Adipose tissue (tissue), 3 donors: ENCODE data around the gene SPTY2D1. TPM values are rescaled to one million over a fixed set of nuclear protein-coding genes. Genes with fewer than 3 reads are reported as not detected.

Source experiments
- H3K27ac ChIP-seq: one replicate; pipeline ENCODE4 v1.5.1; 2013; ENCODE audit warnings: low read depth, low read length
- WGBS, 3 donors: extraction: QIAGEN DNeasy Blood & Tissue Kit; methylation state at CpG; one replicate each; pipeline ENCODE4 v1.1.7; 2013; 5-methylcytosine and 5-hydroxymethylcytosine counted together
- polyA plus RNA-seq, 3 donors: library from polyadenylated mRNA; stranded (reverse); fragments of 200-250 nt; gene quantifications; one replicate each; pipeline ENCODE4 v1.2.3, GENCODE V29; 2013
- donor health status: healthy with polysubstance abuse.
- donor health status: Bipolar disorder and iron deficiency.
- donor health status: healthy.

Gene SPTY2D1
- polyA plus RNA-seq, 3 donors, result 4.0 to 12.4 (median 7.6) TPM

DNA sequence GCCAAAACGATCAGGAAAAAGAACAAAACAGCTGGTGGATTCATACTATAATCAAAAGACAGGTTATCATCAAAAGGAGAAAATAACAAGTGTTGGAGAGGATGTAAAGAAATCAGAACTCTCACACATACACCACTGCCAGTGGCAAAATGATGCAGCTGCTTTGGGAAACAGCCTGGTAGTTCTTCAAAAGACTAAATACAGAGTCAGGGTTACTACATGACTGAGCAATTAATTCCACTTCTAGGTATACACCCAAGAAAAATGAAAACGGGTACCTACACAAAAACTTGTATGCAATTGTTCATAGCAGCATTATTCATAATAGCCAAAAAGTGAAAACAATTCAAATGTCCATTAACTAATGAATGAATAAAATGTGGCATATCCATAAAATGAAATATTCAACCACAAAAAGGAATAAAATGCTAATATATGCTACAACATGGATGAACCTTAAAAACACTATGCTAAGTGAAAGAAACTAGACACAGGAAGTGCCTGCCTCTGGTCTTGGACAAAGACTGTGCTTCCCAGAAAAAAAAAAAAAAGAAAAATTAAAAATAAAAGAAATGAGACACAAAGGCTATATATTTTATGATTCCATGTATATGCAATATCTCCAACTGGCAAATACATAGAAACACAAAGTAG is 53.9 kb downstream of the SPTY2D1 start:
- H3K27ac ChIP-seq, result no peak overlapping the region
- 78 to 82% (median 81%) methylated on average over 2 of the region's 2 CpGs for WGBS, 3 donors

DNA sequence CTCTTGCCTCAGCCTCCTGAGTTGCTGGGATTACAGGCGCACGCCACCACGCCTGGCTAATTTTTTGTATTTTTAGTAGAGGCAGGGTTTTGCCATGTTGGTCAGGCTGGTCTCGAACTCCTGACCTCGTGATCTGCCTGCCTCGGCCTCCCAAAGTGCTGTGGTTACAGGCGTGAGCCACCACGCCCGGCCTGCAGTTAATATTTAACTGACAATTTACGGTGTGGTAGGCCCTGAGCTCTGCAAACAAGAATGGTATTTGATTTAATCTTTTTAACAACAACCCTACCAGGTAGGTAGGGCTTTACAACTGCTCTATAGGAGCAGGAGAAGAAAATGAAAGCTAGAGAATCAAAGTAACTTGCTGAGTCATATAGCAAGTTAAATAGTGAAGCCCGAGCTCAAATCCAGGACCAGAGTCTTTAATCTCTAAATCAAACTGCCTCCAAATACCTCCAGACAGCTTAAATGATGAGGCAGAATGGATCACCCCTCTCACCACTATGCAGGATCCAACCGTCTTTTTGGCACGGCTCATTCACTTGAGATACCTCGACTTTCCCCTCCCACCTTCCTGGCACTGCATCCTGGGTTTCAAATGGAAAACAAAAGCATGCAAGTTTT is 55.1 kb downstream of the SPTY2D1 start:
- WGBS, 3 donors, result 77 to 83% (median 80%) methylated on average over 14 of the region's 14 CpGs
- no peak overlapping the region for H3K27ac ChIP-seq

DNA sequence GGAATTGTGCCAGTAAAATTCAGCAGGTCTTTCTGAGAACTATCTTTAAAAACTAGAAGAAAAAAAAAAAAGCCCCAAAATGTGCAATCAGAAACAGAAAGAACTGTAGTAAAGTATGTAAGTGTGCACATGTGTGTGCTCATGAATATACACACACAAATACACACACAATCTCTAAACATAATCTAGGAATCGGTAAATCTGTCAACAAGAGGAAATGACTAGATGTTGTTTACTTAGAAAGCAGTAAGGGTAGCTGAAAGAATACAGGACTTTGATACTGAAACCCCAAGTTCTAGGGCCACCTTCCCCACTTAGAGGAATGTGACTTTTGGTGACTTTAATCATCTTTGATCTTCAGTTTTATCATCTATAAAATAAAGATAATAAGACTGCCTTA is 58.8 kb downstream of the SPTY2D1 start:
- WGBS, 3 donors, result 48 to 83% (median 64%) methylated on average over 1 of the region's 1 CpG

DNA sequence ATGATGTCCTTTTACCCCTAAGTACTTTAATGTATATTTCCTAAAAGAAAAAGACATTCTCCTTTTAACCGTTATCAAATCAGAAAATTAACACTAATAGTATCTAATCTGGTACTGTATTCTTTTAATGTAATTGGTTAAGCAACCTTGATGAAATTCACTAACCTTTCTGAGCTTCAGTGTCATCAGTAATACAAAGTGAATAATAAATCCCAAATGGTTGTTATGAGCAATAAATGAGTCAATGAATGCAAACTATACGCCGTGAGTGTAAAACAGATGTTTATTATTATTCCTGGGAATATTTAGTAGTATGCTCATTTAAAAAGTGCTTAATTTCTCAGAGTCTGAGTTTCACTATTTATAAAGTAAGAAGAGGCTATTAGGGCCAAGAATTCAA is 67.1 kb downstream of the SPTY2D1 start:
- no peak overlapping the region for H3K27ac ChIP-seq
- 92 to 95% (median 93%) methylated on average over 3 of the region's 3 CpGs for WGBS, 3 donors

More for the DNA sequence above, 58.8 kb downstream of the SPTY2D1 start:
- no peak overlapping the region for H3K27ac ChIP-seq

DNA sequence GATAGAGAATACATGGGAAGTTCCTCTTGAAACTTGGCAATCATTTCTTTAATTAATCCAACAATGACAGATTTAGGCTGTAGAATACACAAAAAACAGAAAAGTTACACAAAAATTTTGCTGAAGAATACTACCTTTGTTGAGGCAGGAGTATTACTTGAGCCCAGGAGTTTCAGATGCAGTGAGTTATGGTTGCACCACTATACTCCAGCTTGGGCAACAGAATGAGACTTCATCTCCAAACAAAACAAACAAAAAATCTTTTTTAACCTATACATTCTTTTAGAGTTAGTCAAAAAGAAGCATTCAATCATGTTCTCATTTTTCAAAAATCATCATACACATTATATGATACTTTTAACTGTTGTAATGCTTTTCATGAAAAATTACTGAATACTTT is 67.7 kb downstream of the SPTY2D1 start:
- no peak overlapping the region for H3K27ac ChIP-seq

DNA sequence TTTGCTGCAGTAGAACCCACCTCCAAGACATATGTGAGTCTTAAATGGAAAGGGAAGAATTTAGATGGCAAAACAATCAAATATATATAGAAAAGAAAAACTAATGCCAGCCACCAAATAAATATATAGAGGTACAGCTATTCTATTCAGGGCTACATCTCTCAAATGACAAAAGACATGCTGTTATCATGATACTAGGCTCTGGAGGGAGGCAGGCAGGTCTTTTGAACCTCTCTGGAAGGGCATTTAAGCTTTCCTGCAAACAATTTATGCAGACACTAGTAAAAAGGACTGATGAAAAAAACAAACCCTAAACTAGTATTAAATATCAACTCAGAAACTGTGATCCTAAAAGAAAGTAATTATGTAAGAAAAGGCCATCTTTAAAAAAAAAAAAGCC is 70.0 kb downstream of the SPTY2D1 start:
- no peak overlapping the region for H3K27ac ChIP-seq

DNA sequence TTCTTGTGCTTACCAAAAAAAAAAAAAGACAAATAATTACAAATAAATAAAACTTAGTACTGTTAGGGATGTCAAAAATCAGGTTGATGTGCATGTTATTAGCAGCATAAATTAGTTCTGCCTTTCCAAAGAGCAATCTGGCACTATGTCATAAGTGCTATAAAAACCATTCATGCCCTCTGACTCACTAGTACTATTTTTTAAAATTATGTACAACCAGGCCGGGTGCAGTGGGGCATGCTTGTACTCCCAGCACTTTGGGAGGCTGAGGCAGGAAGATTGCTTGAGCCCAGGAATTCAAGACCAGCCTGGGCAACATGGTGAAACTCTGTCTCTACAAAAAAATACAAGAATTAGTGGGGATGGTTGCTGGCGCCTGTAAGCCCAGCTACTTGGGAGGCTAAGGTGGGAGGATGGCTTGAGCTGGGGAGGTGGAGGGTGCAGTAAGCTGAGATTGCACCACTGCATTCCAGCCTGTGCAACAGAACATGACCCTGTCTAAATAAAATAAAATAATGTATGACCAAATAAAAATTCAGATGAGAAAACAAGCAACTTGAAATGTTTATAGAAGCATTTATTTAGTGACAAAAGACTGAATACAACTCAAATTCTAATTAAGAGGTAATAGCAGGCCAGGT is 70.9 kb downstream of the SPTY2D1 start:
- H3K27ac ChIP-seq, result no peak overlapping the region
- 85 to 86% (median 86%) methylated on average over 2 of the region's 2 CpGs for WGBS, 3 donors

Other genes starting within 250 kb of the SPTY2D1 start
- gene LDHA, start 239.8 kb downstream of the SPTY2D1 start, polyA plus RNA-seq, result 100 to 1,000 TPM; 206 to 989 (median 582) TPM
- gene LDHC, start 222.0 kb downstream of the SPTY2D1 start, polyA plus RNA-seq, result 1 to 10 TPM in 2 of 3 donors, not detected in 1; 1.0 to 1.6 TPM
- not detected for gene LDHAL6A, start 178.5 kb downstream of the SPTY2D1 start, polyA plus RNA-seq
- gene TSG101, start 107.4 kb downstream of the SPTY2D1 start, polyA plus RNA-seq, result 10 to 100 TPM; 33.9 to 49.2 (median 43.5) TPM
- gene UEVLD, start 45.6 kb downstream of the SPTY2D1 start, polyA plus RNA-seq, result 10 to 100 TPM in 2 of 3 donors, 1 to 10 TPM in 1; 4.1 to 10.3 (median 10.1) TPM
- 1 to 10 TPM in 2 of 3 donors, under 1 TPM in 1; 0.90 to 2.8 (median 1.1) TPM for gene MISFA, start 34.6 kb downstream of the SPTY2D1 start, polyA plus RNA-seq
- 1 to 10 TPM; 1.2 to 2.5 (median 1.5) TPM for gene TMEM86A, start 64.4 kb upstream of the SPTY2D1 start, polyA plus RNA-seq
- gene IGSF22, start 91.8 kb upstream of the SPTY2D1 start, polyA plus RNA-seq, result under 1 TPM; 0.11 to 0.30 (median 0.27) TPM
- gene PTPN5, start 157.5 kb upstream of the SPTY2D1 start, polyA plus RNA-seq, result 1 to 10 TPM in 1 of 3 donors, under 1 TPM in 2; 0.16 to 1.8 (median 0.74) TPM